Thyroid gland (tissue), 4 donors: ENCODE results near the gene MARK2.

Source experiments
- POLR2A ChIP-seq, 2 donors: fragments of 450-650 bp; IDR thresholded peaks; one replicate each; pipeline ENCODE4 v1.6.1; 2017; ENCODE audit warnings: antibody characterized with exemption in 2 of 2, mild to moderate bottlenecking in 2 of 2, moderate library complexity in 1 of 2
- TF ChIP-seq, protein P1 (sequence below), 6 experiments: fragments of 200-600 bp in 3 of 6; fragments of 450-650 bp in 3 of 6; sonication (generic) in 3 of 6; IDR thresholded peaks; one replicate each; pipeline ENCODE4 v1.5.1; 2016 to 2019; ENCODE audit warnings: antibody characterized with exemption in 6 of 6, mild to moderate bottlenecking in 2 of 6, inconsistent platforms in 1 of 6, moderate library complexity in 1 of 6

DNA sequence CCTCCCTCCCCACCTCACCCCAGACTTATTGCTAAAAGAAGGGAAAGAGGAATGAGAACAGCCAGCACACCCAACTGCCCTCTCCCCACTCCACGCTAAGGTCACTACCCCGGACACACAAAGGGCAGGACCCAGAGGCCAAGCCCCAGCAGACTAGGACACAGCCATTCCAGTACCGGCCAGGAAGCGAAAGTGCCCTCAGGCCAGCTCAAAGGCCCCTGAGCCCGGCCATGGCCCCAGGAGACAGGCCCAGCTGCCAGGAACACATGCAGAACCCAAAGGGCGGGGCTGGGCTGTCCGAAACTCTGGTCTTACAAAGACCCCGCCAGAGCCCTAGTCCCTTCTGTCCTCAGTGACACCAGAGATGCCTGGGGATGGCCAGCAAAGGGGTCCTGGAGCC is 72.5 kb downstream of the MARK2 start:
- TF ChIP-seq POLR2A (IDR thresholded peaks at IDR 0.05): no peak
- TF ChIP-seq, protein P1, sequence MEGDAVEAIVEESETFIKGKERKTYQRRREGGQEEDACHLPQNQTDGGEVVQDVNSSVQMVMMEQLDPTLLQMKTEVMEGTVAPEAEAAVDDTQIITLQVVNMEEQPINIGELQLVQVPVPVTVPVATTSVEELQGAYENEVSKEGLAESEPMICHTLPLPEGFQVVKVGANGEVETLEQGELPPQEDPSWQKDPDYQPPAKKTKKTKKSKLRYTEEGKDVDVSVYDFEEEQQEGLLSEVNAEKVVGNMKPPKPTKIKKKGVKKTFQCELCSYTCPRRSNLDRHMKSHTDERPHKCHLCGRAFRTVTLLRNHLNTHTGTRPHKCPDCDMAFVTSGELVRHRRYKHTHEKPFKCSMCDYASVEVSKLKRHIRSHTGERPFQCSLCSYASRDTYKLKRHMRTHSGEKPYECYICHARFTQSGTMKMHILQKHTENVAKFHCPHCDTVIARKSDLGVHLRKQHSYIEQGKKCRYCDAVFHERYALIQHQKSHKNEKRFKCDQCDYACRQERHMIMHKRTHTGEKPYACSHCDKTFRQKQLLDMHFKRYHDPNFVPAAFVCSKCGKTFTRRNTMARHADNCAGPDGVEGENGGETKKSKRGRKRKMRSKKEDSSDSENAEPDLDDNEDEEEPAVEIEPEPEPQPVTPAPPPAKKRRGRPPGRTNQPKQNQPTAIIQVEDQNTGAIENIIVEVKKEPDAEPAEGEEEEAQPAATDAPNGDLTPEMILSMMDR (IDR thresholded peaks at IDR 0.05): no peak
